Daoy (cell line): ENCODE measurements around the gene WNK2. TPM values are rescaled to one million over a fixed set of nuclear protein-coding genes. Genes with fewer than 3 reads are reported as not detected.

Experiments used
- DNase-seq: peaks from one replicate; pipeline ENCODE4 v3.0.0-alpha.2; 2015; ENCODE audit warnings: low read depth
- total RNA-seq: library from RNA; depleted of rRNA; stranded (reverse); fragments of >200 nt; shearing (Covaris generic); gene quantifications from 2 replicates; pipeline ENCODE4 v1.2.3, GENCODE V29; 2014

Gene WNK2
- total RNA-seq, 1 experiment from 2014 or later, result 1.4 TPM

GRCh38 chr9:93185266-93186214, 1.6 kb downstream of the WNK2 start:
- no peak for DNase-seq

GRCh38 chr9:93186215-93186945, 2.4 kb downstream of the WNK2 start:
- no peak for DNase-seq

- no peak for DNase-seq
Measured at GRCh38 chr9:93187047-93187446, 3.1 kb downstream of the WNK2 start.

GRCh38 chr9:93187574-93187973, 3.6 kb downstream of the WNK2 start:
- no peak for DNase-seq

GRCh38 chr9:93188426-93189368, 4.8 kb downstream of the WNK2 start:
- no peak for DNase-seq

GRCh38 chr9:93189369-93190132, 5.6 kb downstream of the WNK2 start:
- no peak for DNase-seq

- DNase-seq, result no peak
Measured at GRCh38 chr9:93190133-93190525, 6.2 kb downstream of the WNK2 start.

GRCh38 chr9:93190656-93191353, 6.9 kb downstream of the WNK2 start:
- DNase-seq, result no peak

GRCh38 chr9:93191354-93191660, 7.4 kb downstream of the WNK2 start:
- no peak for DNase-seq

GRCh38 chr9:93192721-93193387, 8.9 kb downstream of the WNK2 start:
- DNase-seq, result no peak

- no peak for DNase-seq
Measured at GRCh38 chr9:93193388-93194220, 9.7 kb downstream of the WNK2 start.

GRCh38 chr9:93194221-93194625, 10.3 kb downstream of the WNK2 start:
- no peak for DNase-seq

GRCh38 chr9:93194641-93195040, 10.7 kb downstream of the WNK2 start:
- no peak for DNase-seq

GRCh38 chr9:93196096-93197055, 12.4 kb downstream of the WNK2 start:
- no peak for DNase-seq

- no peak for DNase-seq
Measured at GRCh38 chr9:93197670-93198069, 13.7 kb downstream of the WNK2 start.

GRCh38 chr9:93198117-93198837, 14.3 kb downstream of the WNK2 start:
- no peak for DNase-seq
